CMK (cell line): ENCODE measurements around the gene ANP32E.
"Not testable (repeated sequence)": the region's sequence is repeated elsewhere in the genome, so short reads cannot be mapped to it uniquely, and the experiment has no call there.

Experiments used
- DNase-seq: peaks from one replicate; pipeline ENCODE4 v3.0.0-alpha.2; 2010; ENCODE audit warnings: low read depth

Gene ANP32E

DNA sequence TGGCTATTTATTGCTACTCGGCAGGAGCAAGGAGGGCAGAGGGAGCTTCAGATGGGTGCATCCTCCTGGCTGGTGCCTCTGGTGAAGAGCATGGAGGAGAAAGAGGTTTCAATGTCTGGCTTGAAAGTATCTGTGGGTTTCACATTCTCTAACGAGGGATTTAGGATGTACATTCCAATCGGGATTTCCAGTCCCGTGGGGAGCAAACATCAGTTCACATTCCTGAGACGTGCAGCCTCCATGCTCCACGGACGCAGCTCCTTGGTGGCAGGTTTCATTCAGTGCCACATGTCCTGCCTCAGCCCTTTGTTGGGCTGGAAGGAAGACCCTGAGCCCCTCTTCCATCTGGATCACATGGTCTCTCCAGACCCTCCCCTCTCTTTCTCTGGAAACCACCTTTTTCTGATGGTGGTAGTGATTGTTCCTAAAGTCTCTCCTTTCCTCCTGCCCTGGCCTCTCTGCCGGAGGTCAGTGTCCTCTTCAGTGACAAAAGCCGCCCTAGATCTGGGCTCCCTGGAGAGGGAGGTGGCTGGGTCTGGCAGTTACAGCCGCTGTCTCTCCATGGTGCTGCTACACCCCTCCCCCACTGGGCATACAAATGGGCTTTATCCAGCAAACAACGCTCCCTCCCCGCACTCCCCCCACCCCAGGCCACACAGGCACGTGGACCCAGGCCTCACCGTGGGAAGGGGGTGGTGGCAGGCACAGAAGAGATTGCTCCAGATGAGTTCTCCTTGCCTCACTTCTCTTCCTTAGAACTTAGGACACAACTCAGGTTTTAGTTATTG, 20.8 kb upstream of the ANP32E start:
- no peak for DNase-seq

DNA sequence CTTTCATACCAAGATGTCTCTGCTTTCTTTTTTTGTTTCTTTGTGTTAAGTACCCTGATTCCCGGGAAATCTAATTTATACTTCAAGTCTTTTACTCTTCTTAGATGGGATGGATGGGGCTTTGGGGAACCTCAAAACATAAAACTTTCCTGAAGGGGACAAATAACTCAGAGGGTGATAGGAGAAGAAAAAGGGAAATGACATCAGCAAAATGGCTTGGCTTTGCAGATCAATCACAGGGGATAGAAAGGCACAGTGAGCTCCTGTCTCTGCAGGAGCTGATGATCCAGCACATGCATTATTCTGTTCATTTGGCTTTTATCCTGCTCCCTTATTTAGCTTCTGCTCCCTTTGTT, 20.3 kb upstream of the ANP32E start:
- no peak for DNase-seq

DNA sequence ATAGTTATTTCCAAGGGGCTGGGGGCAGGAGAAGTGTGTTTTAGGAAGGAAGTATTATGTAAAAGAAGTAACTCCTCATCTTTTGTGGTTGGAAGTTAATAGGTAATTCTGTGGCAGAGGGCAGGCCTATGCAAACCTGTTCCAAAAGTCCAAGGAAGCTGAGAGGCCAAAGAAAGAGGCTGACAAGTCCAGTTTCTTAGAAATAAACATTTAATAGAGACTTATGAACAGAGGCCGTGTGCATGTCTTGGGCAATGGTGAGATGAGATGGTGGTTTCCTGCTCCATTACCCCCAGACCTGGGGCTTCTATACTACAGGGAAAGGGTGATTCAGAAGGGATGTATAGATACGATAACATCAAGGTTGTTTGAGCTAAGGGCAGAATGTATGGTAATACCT, 14.0 kb upstream of the ANP32E start:
- no peak for DNase-seq

DNA sequence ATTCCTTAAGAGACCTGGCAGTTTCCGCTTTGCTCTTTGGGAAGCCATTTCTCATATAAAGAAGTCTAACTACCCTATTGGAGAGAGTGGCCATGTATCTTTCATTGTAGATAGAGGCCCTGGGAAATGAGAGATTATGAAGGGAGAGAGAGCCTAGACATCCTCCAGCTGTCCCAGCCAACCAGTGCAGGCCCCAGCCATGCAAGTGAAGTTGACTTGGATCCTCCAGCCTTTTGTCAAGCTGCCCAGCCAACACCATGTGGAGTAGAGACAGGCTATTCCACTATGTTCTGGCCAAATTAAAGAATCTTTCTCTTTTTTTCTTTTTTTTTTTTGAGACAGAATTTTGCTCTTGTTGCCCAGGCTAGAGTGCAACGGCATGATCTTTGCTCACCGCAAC, 7.1 kb upstream of the ANP32E start:
- no peak for DNase-seq

DNA sequence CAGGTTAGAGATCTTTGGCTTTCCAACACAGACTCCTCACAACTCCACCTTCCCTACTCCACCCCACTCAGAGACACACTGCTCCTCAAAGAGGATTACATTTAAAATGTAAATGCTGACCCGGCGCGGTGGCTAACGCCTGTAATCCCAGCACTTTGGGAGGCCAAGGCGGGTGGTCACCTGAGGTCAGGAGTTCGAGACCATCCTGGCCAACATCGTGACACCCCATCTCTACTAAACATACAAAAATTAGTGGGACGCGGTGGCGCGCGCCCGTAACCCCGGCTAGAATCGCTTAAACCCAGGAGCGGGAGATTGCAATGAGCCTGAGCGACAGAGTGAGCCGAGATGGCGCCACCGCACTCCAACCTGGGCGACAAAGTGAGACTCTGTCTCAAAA, 1.8 kb upstream of the ANP32E start:
- DNase-seq = no peak

DNA sequence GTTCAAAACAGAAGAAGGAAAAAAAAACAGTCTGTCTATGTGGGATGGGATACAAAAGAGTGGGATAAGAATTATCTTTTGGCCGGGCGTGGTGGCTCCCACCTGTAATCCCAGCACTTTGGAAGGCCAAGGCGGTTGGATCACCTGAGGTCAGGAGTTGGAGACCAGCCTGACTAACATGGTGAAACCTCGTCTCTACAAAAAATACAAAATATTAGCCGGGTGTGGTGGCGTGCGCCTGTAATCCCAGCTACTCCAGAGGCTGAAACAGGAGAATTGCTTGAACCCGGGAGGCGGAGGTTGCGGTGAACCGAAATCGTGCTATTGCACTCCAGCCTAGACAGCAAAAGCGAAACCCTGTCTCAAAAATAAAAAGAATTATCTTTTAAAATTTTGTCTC, 1.3 kb upstream of the ANP32E start:
- not testable (repeated sequence) for DNase-seq

DNA sequence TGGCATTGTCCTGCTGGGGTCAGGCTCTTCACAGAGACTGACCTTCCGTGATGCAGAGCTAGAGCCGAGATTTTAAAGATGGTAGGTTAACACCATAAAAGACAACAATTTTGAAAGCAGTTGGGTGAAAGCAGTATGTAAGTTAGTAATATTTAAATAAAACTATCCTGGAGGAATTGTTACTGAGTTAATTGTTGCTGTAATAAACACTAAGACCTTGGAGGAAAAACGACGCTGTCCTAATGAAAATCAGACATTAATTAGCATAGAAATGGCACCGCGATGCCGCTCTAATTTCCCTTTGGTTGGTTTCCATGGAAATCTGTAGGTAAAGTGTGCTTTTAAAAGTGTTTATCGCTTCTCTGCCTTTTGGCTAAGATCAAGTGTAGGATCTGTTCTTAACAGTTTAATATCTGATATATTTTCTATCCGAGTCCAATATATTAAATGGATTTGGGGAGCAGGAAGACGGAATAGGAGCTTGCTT, 745 bp upstream of the ANP32E start:
- DNase-seq = no peak

DNA sequence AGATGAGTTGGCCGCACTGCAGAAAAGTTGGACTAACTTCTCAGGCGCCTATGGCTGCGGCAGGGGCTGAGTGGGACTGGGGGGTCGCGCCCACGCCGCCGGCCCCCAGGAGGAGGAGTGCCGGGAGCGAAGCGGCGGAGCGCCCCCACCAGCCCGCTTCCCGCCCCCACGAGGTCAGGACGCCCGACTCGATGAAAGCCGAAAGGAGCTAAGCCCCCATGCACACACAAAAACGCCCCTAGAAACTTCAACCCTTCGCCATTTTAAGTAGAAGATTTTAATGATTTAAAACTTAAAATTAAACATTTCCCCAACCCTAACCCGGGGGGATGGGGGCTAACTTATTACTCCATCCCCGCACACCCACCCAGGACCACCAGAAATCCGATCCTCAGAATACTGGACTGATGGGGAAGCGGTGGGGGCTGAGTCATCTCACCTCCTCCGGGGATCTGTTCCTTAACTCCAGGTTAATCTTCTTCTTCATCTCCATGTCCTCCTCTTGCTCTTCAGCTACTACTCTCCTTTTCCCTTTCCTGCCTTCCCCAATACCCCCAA, 539 bp downstream of the ANP32E start:
- DNase-seq = no peak

DNA sequence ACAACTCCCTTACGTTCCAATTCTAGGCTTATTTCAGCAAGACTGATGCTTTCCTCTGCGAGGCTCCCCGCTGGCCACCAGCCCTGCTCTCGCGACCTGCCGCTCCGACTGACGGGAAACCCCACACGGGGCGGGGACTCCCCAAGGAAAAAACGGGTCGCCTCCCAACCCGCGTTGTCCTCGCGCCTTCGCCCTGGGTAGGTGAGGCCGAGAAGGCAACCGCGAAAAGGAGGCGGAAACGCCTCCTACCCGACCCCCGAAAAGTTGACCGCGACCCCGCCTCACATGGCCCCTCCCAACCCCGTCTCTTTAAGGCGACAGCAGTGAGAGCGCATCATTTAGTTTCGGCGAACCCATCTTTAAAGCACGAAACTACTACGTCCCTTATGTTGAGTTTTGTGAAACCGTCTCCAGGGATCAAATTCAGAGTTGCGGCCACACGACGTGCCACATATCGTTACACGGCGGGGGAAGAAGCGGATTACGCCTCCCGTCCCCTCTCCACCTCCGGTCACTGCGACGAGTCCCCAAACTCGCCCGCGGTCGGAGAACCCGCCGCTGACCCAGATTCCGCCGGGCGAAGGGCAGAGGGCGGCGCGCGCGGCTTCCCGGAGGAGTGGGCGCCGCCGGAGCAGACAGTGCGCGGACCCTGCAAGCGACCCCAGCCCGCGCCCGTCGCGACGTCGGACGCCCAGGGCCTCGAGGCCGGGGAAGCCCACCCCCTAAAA, 1.2 kb downstream of the ANP32E start:
- peak; percentile 79 for DNase-seq

DNA sequence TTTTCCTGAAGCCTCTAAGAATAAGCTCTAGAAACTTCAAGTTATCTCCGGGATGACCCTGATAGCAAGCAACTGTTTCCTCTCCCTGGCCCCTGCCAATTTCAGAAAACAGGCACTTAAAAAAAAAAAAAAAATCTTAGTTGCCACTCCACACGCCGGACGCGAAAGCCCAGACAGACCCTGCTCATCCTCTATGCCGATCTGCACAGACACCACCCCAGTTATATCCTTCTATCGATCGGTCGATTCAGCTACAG, 1.7 kb downstream of the ANP32E start:
- no peak for DNase-seq

DNA sequence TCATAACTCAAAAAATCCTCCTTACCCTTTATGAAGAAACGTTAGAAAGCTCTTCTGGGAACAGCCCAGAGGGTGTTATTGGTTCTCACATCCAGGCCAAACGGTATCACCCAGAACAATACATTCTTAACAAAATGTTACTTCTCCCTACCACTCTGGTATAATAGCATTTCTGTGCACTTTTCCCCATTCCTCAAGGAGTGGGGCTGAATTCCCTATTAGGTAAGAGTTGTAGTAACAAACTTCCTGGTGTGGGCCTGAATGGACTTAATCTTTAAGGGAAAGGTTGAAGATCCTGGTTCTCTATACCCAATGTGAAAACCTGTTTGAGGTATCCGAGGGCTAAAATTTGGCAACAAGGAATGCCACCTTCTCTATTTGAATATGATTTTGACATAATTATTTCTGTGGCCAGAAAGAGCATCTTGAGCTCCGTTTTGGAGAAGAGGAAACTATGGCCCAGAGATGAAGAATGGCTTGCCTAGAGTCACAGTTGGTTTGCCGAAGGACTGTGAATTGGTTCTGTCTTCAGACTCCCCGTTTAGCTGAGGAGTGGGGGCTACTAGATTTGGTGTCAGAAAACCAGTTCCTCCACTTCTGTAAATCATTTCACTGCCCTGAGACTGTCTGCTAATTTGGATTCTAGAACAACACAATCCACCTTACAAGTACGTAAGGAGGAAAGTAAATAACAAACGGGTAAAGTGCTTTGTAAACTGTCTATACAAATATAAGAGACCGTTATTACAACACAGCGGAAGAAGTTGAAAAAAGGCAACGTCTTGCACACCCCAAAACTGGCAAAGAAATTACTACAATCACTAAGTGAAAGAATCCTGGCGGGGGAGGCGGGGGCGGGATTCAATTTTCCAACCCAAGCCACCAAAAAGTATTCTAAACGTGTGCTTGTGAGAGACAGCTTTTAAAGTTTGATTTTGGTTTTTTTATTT, 2.3 kb downstream of the ANP32E start:
- no peak for DNase-seq

DNA sequence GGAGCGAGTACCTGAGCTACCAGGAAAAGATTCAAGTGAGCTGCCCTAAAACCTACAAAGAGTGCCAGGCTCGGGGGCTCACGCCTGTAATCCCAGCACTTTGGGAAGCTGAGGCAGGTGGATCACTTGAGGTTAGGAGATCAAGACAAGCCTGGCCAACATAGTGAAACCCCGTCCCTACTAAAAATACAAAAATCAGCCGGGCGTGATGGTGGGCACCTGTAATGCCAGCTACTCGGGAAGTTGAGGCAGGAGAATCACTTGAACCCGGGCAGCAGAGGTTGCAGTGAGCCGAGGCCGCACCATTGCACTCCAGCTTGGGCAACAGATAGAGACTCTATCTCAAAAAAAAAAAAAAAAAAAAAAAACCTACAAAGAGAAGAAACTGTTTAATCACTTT, 3.0 kb downstream of the ANP32E start:
- not testable (repeated sequence) for DNase-seq

DNA sequence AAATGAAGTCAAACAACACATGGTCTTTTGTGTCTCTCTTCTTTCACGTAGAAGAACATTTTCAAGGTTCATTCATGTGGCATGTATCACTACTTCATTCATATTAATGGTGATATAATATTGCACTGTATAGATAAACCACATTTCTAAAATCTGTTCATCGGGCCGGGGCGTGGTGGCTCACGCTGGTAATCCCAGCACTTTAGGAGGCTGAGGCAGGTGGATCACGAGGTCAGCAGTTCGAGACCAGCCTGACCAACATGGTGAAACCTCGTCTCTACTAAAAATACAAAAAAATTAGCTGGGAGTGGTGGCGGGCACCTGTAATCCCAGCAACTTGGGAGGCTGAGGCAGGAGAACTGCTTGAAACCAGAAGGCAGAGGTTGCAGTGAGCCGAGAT, 7.7 kb downstream of the ANP32E start:
- not testable (repeated sequence) for DNase-seq

DNA sequence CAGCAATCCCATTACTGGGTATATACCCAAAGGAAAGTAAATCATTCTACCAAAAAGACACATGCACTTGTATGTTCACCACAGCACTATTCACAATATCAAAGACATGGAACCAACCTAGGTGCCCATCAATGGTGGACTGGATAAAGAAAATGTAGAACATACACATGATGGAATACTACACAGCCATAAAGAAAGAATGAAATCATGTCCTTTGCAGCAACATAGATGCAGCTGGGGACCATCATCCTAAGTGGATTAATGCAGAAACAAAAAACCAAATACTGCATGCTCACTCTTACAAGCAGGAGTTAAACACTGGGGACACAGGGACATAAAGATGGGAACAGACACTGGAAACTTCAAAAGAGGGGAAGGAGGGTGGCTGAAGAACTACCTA, 8.7 kb downstream of the ANP32E start:
- DNase-seq = no peak

DNA sequence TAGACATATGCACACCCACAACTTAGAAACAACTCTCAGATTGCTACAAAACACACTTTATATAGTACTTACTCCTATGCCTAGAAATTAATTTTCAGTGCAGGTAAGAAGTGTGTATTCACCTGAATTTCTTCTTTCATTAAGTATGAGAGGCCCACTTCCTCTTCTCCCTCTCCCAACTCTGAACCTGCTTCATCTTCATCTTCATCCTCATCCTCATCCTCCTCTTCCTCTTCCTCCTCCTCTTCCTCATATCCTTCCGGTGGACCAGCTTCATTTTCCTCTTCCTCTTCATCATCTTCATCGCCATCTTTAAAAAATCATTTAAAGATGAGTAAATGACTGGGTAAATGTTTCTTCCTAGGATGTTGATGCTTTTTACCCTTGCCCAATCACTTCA, 9.4 kb downstream of the ANP32E start:
- no peak for DNase-seq

DNA sequence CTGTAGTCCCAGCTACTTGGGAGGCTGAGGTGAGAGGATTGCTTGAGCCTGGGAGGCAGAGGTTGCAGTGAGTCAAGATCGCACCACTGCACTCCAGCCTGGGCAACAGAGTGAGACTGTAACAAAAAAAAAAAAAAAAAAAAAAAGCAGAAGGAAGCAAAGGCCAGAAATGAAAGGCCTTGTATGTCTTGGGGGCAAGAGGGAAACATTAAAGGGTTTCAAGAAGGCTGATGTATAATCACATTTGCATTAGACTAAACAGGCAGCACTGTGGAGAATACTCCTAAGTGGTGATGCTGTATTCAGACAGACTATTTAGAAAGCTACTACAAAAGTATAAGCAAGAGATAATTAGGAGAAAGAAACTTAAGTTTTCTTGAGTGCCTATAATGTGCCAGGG, 10.4 kb downstream of the ANP32E start:
- no peak for DNase-seq

DNA sequence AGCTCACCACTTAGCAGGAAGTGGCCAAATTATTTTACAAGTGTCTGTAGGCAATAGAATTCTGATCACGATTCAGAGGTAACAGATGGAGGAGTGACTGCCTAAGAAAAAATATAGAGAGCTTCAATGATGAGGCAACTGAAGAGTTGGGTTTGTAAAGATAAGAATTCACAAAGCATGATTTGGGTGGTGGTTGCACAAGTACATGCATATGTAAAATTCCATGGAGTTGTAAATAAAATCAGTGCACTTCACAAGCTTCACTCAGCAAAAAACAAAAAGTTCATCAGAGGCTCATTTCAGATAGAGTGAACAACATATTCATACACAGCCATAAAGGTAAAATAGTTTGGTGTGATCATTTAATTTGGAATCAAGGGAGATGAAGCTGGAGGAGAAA, 10.9 kb downstream of the ANP32E start:
- DNase-seq = no peak

DNA sequence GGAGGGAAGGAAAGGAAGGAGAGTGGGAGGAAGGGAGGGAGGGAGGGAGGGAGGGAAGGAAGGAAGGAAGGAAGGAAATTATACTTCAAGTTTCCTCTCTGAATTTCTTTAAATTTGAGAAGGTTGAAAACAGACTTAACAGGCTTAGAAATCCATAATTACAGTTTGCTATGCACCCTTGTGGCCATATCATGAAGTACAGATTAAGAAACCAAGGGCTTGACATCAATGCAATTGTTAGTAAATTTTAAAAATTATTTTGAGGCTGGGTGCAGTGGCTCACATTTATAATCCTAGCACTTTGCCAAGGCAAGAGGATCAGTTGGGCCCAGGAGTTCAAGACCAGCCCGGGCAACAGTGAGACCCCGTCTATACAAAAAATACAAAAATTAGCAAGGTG, 14.4 kb downstream of the ANP32E start:
- no peak for DNase-seq

DNA sequence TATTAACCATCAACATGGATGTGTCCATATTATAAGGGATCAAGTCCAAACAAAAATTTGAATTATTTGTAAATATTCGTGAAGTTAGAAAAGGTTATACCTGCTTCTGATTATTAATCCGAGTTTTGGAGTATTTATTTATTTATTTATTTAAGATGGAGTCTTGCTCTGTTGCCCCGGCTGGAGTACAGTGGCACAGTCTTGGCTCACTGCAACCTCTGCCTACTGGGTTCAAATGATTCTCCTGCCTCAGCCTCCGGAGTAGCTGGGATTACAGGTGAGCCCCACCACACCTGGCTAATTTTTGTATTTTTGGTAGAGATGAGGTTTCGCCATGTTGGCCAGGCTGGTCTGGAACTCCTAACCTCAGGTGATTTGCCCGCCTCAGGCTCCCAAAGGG, 20.1 kb downstream of the ANP32E start:
- DNase-seq = not testable (repeated sequence)

DNA sequence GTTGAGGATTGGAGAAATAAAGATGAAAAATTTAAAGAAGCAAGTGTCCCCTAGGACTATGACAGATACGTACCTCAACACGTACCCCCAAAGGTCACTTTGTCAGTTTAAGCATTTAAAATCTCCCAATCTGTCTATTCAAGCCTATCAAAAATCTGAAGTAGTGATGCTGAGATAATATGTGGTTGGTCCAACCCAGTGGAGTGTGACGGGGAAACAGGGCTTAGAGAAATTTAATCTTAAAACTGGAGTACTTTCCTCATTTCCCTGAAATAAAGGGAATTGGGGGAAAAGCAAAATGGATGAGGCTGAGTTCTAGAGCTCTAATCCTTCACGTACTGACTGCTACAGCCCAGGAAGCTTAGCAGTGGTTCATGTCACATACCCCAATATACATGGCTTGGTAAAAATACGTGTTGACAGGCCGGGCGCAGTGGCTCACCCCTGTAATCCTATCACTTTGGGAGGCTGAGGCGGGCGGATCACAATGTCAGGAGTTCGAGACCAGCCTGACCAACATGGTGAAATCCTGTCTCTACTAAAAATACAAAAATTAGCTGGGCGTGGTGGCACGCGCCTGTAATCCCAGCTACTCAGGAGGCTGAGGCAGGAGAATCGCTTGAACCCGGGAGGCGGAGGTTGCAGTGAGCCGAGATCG, 21.7 kb downstream of the ANP32E start:
- DNase-seq = not testable (repeated sequence)

DNA sequence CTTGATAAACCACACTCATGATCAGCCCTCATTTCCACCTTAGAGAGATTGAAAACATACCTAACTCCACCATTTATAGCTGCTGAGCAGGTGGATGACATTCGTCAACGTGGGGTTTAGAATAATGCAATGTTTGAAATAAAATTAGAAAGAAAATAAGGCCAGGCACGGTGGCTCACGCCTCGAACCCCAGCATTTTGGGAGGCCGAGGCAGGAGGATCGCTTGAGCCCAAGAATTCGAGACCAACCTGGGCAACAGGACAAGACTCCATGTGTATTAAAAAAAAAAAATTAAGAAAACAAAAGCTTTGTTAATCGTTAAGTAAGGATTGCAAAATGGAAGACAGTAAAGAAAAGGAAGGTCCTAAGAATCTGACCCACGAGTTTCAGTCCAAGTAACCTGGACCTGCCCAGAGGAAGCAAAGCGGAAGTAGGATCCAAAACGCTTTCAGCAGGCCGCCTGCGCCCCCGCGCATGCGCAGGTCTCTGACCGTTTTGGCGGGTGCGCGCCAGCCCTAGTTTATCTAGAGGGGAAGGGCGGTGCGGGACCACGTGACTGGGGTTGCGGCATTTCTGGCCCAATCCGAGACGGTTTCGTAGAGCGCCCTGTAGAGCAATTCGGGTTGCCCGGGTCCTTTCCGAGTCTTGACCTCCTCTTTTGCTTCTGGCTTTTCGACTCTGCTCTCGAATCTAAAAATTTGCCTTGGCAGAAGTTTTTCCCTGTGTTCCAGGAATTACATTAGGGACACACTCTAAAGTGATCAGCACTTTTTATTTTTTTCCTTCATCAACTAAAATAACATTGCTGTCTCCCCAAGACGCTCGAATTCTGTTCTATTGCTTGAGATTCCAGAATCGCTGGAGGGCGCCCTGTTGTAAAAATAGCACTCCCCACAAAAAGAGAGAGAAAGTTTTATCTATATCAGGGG, 22.5 kb downstream of the ANP32E start:
- DNase-seq = peak; percentile 90
